Skeletal muscle satellite cell (primary cell): ENCODE data around the gene SEPTIN8.

Experiments used
- H3K27me3 ChIP-seq: 2 replicates; pipeline ENCODE4 v1.7.0; 2013; ENCODE audit warnings: low read length; ENCODE audit not compliant: control insufficient read depth, insufficient read depth
- H3K36me3 ChIP-seq: 2 replicates; pipeline ENCODE4 v1.7.0; 2013; ENCODE audit warnings: mild to moderate bottlenecking, control low read depth, low read length; ENCODE audit not compliant: insufficient read depth
- H3K4me1 ChIP-seq: 2 replicates; pipeline ENCODE4 v1.7.0; 2013; ENCODE audit warnings: low read length; ENCODE audit not compliant: control insufficient read depth, insufficient read depth
- H3K4me2 ChIP-seq: 2 replicates; pipeline ENCODE4 v1.7.0; 2013; ENCODE audit warnings: mild to moderate bottlenecking, low read length
- H3K4me3 ChIP-seq: 2 replicates; pipeline ENCODE4 v1.7.0; 2013; ENCODE audit warnings: low read length
- H3K9ac ChIP-seq: 2 replicates; pipeline ENCODE4 v1.7.0; 2013; ENCODE audit warnings: mild to moderate bottlenecking, low read depth, low read length, moderate library complexity
- H3K9me3 ChIP-seq: replicated peaks from 2 replicates; pipeline ENCODE4 v1.7.0; 2013; ENCODE audit warnings: mild to moderate bottlenecking, control low read depth, low read length

The SEPTIN8 gene

GRCh38 chr5:132736853-132737833, 39.9 kb downstream of the SEPTIN8 start, which contains the start of gene KIF3A:
KIF3A (minus strand) TSS chr5:132737546; CDS start chr5:132737419, 127 bp downstream.
- Histone ChIP-seq H3K9ac (peak within 1 kb of the TSS; percentile 84), H3K9me3 (no peaks in the 10 kb centered on the region), H3K4me3 (peak within 1 kb of the TSS; percentile 94), H3K4me2 (peak within 1 kb of the TSS; percentile 89), H3K27me3 (peaks cover 13% of the 10 kb centered on the region), H3K36me3 (no peaks in the 10 kb centered on the region), H3K4me1 (peaks cover 8% of the 10 kb centered on the region)

- H3K9ac ChIP-seq = no peak overlapping the region
- H3K4me3 ChIP-seq = no peak overlapping the region
- H3K4me1 ChIP-seq = peaks cover 8% of the 10 kb centered on the region
- no peak overlapping the region for H3K4me2 ChIP-seq
- H3K36me3 ChIP-seq = no peaks in the 10 kb centered on the region
- H3K27me3 ChIP-seq = no peaks in the 10 kb centered on the region
- H3K9me3 ChIP-seq = no peaks in the 10 kb centered on the region
Observed at GRCh38 chr5:132734687-132735086, 42.4 kb downstream of the SEPTIN8 start.

- no peak overlapping the region for H3K4me3 ChIP-seq
- no peak overlapping the region for H3K4me2 ChIP-seq
- H3K27me3 ChIP-seq = no peaks in the 10 kb centered on the region
- no peaks in the 10 kb centered on the region for H3K9me3 ChIP-seq
- H3K4me1 ChIP-seq = peaks cover 8% of the 10 kb centered on the region
- no peak overlapping the region for H3K9ac ChIP-seq
- H3K36me3 ChIP-seq = no peaks in the 10 kb centered on the region
Observed at GRCh38 chr5:132733499-132734148, 43.4 kb downstream of the SEPTIN8 start.

GRCh38 chr5:132729896-132730295, 47.1 kb downstream of the SEPTIN8 start:
- Histone ChIP-seq H3K27me3 (no peaks in the 10 kb centered on the region), H3K9ac (no peak overlapping the region), H3K4me1 (no peaks in the 10 kb centered on the region)

GRCh38 chr5:132725745-132726144, 51.3 kb downstream of the SEPTIN8 start:
- H3K9me3 ChIP-seq = no peaks in the 10 kb centered on the region
- no peak overlapping the region for H3K4me3 ChIP-seq
- H3K27me3 ChIP-seq = no peaks in the 10 kb centered on the region
- H3K9ac ChIP-seq = no peak overlapping the region
- no peak overlapping the region for H3K4me2 ChIP-seq
- H3K36me3 ChIP-seq = peaks cover 5% of the 10 kb centered on the region
- H3K4me1 ChIP-seq = no peaks in the 10 kb centered on the region

More at GRCh38 chr5:132729896-132730295, 47.1 kb downstream of the SEPTIN8 start:
- H3K9me3 ChIP-seq = no peaks in the 10 kb centered on the region
- H3K4me3 ChIP-seq = no peak overlapping the region
- no peaks in the 10 kb centered on the region for H3K36me3 ChIP-seq
- no peak overlapping the region for H3K4me2 ChIP-seq

- Histone ChIP-seq H3K4me2 (no peak overlapping the region), H3K9me3 (no peaks in the 10 kb centered on the region), H3K27me3 (no peaks in the 10 kb centered on the region), H3K36me3 (peaks cover 5% of the 10 kb centered on the region), H3K9ac (no peak overlapping the region), H3K4me1 (no peaks in the 10 kb centered on the region), H3K4me3 (no peak overlapping the region)
Observed at GRCh38 chr5:132718544-132719312, 58.3 kb downstream of the SEPTIN8 start.

- Histone ChIP-seq H3K4me1 (no peaks in the 10 kb centered on the region), H3K9me3 (no peaks in the 10 kb centered on the region), H3K36me3 (no peaks in the 10 kb centered on the region), H3K27me3 (no peaks in the 10 kb centered on the region), H3K4me2 (no peak overlapping the region), H3K9ac (no peak overlapping the region), H3K4me3 (no peak overlapping the region)
Observed at GRCh38 chr5:132714456-132715307, 62.4 kb downstream of the SEPTIN8 start.

GRCh38 chr5:132708645-132709044, 68.4 kb downstream of the SEPTIN8 start:
- Histone ChIP-seq H3K4me2 (no peak overlapping the region), H3K27me3 (no peaks in the 10 kb centered on the region), H3K4me3 (no peak overlapping the region), H3K4me1 (no peaks in the 10 kb centered on the region), H3K9ac (no peak overlapping the region), H3K36me3 (no peaks in the 10 kb centered on the region), H3K9me3 (no peaks in the 10 kb centered on the region)

- Histone ChIP-seq H3K4me3 (no peak overlapping the region), H3K27me3 (no peaks in the 10 kb centered on the region), H3K4me2 (no peak overlapping the region), H3K9ac (no peak overlapping the region), H3K4me1 (no peaks in the 10 kb centered on the region), H3K9me3 (no peaks in the 10 kb centered on the region), H3K36me3 (peaks cover 15% of the 10 kb centered on the region)
Observed at GRCh38 chr5:132704875-132705274, 72.2 kb downstream of the SEPTIN8 start.
